ENCODE results near the gene MNAT1.

Gene MNAT1

DNA sequence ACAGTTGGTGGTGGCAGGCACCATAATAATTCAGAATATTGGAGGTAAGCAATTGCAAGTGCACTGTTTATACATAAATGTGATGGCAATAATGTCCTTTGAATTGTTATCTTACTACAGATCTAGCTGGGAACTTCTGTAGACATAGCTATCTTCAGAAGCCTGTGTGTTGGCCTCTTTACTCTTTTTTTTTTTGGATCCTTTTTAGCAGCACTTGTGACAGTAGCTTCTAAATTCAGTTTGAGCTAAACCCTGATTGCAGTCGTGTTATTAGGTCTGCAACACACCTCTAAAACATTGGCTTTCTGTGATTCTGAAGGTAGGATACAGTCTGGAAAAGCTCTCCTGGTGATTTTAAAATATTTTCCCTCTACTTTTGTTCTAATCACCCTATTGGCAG is 285.0 kb downstream of the MNAT1 start:
- in situ Hi-C loops (cut with MboI; ENCODE audit: low sequenced_read_pairs) = no loop called here
